Calu3 (cell line): ENCODE data around the gene OR10H1. TPM values are rescaled to one million over a fixed set of nuclear protein-coding genes. Genes with fewer than 3 reads are reported as not detected.
"Not testable (repeated sequence)": the region's sequence is repeated elsewhere in the genome, so short reads cannot be mapped to it uniquely, and the experiment has no call there.

Experiments
- BruUV-seq: library from RNA; stranded (reverse); fragments of 400-500 nt; replicated peaks from 2 replicates; lab custom pipeline; 2021; lab: Mats Ljungman, UMichigan
- CTCF ChIA-PET: fragments of 300-600 bp; sonication (Branson Sonifier 250); formaldehyde crosslinking; loops from one replicate; lab custom pipeline; 2022; ENCODE audit warnings: antibody characterized with exemption; lab: Charles Lee
- DNase-seq: peaks from one replicate; pipeline ENCODE4 v3.0.0; 2022
- H3K27ac Mint-ChIP-seq: one replicate; pipeline ENCODE4 v1.8.0; 2022; ENCODE audit warnings: mixed read lengths; ENCODE audit not compliant: unreplicated experiment
- H3K27me3 Mint-ChIP-seq: one replicate; pipeline ENCODE4 v1.8.0; 2022; ENCODE audit warnings: mixed read lengths; ENCODE audit not compliant: unreplicated experiment
- H3K36me3 Mint-ChIP-seq: one replicate; pipeline ENCODE4 v1.8.0; 2022; ENCODE audit warnings: mild to moderate bottlenecking, moderate library complexity, mixed read lengths; ENCODE audit not compliant: insufficient read depth, unreplicated experiment
- H3K4me1 Mint-ChIP-seq: one replicate; pipeline ENCODE4 v1.8.0; 2022; ENCODE audit warnings: mild to moderate bottlenecking, low read depth, mixed read lengths; ENCODE audit not compliant: unreplicated experiment
- H3K4me3 Mint-ChIP-seq: one replicate; pipeline ENCODE4 v1.8.0; 2022; ENCODE audit warnings: mild to moderate bottlenecking, low read depth, moderate library complexity, mixed read lengths; ENCODE audit not compliant: unreplicated experiment
- H3K9me3 Mint-ChIP-seq: one replicate; pipeline ENCODE4 v1.8.0; 2022; ENCODE audit warnings: low read depth, mixed read lengths; ENCODE audit not compliant: unreplicated experiment
- intact Hi-C: fragments of 100-400 bp; cut with micrococcal nuclease; formaldehyde crosslinking; loops from one replicate; pipeline ENCODE4 v1.10.0; 2022; ENCODE audit not compliant: unreplicated experiment
- total RNA-seq: library from RNA; stranded (reverse); gene quantifications from 2 replicates; pipeline ENCODE4 v1.2.3, GENCODE V29; 2022
- TF ChIP-seq, protein P1 (sequence below): fragments of 200-600 bp; IDR thresholded peaks from one replicate; pipeline ENCODE4 v1.8.0; 2022; ENCODE audit warnings: antibody characterized with exemption; ENCODE audit not compliant: unreplicated experiment

Gene OR10H1
- total RNA-seq, 1 experiment from 2014 or later: 4.4 TPM

DNA sequence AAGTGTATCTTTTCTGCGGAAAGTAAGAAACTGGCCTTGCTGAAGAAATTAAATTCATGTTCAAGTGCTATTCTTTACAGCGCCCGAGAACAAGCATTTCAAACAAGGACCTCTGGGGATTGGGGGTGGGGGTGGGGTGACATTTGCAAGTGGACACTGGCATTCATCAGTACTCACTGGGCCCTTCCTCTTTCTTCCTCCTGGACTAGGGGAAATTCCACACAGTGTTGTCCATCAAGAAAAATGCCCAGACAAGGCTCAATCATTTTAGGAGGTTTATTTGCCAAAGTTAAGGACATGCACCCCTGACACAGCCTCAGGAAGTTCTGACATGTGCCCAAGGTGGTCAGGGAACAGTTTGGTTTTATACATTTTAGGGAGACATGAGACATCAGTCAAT is 22.9 kb upstream of the OR10H1 start:
- Mint-ChIP-seq H3K4me3 (peak overlapping the region; percentile 67), H3K36me3 (peaks cover 19% of the 10 kb centered on the region), H3K27ac (no peak overlapping the region), H3K4me1 (peaks cover 33% of the 10 kb centered on the region), H3K9me3 (no peaks in the 10 kb centered on the region), H3K27me3 (peaks cover 25% of the 10 kb centered on the region)
- no TSS peak for BruUV-seq
- no peak for DNase-seq
- intact Hi-C loops: loop anchor here (10.0 kb wide), 2 partner anchors 166 to 346 kb away; partner anchors contain the start of gene FAM32A
- CTCF ChIA-PET: no interaction called here
- TF ChIP-seq, protein P1, sequence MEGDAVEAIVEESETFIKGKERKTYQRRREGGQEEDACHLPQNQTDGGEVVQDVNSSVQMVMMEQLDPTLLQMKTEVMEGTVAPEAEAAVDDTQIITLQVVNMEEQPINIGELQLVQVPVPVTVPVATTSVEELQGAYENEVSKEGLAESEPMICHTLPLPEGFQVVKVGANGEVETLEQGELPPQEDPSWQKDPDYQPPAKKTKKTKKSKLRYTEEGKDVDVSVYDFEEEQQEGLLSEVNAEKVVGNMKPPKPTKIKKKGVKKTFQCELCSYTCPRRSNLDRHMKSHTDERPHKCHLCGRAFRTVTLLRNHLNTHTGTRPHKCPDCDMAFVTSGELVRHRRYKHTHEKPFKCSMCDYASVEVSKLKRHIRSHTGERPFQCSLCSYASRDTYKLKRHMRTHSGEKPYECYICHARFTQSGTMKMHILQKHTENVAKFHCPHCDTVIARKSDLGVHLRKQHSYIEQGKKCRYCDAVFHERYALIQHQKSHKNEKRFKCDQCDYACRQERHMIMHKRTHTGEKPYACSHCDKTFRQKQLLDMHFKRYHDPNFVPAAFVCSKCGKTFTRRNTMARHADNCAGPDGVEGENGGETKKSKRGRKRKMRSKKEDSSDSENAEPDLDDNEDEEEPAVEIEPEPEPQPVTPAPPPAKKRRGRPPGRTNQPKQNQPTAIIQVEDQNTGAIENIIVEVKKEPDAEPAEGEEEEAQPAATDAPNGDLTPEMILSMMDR: no peak

DNA sequence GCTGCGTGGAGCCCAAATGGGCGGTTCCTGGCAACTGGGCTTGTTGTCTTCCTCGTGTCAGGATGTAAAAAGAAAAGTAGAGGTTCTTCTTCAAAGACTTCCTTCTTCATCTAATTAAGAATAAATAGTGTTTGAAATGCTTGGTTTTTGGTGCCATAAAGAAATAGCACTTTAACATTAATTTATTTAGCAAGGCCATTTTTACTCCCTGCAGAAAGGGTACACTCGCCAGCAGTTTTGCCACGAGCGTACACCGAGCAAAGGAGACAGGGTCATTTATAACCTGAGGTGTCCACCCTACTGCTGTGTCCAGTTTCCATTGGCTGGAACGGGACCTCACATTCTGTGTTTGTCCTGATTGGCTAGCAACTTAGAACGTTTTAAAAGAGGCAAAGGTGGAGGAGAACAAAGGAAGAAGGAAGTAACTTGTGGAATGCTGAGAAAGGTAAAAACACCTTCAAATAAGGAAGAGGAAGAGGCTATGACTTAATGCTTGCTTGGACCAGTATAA is 21.8 kb upstream of the OR10H1 start:
- peaks cover 33% of the 10 kb centered on the region for H3K4me1 Mint-ChIP-seq
- H3K36me3 Mint-ChIP-seq: peaks cover 15% of the 10 kb centered on the region
- H3K27me3 Mint-ChIP-seq: peaks cover 25% of the 10 kb centered on the region
- peak; percentile 65 for DNase-seq
- peak overlapping the region; percentile 67 for H3K4me3 Mint-ChIP-seq
- H3K27ac Mint-ChIP-seq: no peak overlapping the region
- BruUV-seq: TSS peak; percentile 86
- intact Hi-C loops: loop anchor here (10.0 kb wide), 2 partner anchors 168 to 348 kb away; partner anchors contain the start of gene FAM32A
- CTCF ChIA-PET: interaction anchor here (1.2 kb wide), 1 partner anchor 26 kb away, joined by 4 read pairs; no protein-coding TSS in a partner anchor
- TF ChIP-seq, protein P1: no peak
- H3K9me3 Mint-ChIP-seq: no peaks in the 10 kb centered on the region

DNA sequence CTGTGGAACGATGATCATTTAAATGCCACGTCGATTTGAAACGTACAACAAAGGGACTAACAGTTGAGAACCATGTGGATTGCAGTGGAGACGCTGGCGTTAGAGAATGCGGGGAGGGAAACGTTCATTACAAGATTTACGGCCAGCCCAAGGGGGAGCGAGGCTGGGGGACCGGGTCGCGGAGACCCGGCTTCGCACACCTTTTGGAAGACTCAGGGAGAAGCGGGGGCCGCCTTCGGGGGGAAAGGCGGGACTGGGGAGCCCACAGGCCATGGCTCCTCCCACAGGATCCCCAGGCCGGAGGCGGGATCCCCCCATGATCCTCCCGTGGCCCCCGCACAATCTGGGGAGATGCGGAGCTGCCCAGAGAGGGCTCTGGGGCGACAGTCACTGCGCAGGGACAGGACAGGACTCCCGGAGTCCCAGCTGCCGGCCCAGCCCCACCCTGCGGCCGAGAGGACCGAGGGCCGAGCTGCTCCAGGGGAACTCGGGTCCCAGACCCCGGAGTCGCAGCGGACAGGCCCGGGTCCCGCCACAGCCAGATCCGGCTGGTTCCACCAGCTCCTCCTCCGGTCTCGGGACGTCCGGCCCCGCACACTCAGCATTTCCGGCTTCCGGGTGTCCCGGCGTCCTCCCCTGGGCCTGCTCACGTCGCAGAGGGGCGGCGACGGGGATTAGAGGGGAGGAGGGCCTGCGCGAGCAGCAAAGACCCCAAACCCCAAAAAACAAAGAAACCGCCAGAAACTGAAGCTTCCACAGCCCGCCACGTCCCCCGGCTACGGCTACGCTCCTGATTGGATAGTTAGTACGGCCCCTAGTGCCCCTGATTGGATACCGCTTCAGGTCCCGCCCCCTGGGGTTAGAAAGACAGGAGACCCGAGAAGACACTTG is 21.1 kb upstream of the OR10H1 start:
- no peaks in the 10 kb centered on the region for H3K9me3 Mint-ChIP-seq
- no TSS peak for BruUV-seq
- TF ChIP-seq, protein P1: no peak
- peak; percentile 90 for DNase-seq
- CTCF ChIA-PET: interaction anchor here (1.2 kb wide), 1 partner anchor 25 kb away, joined by 4 read pairs; no protein-coding TSS in a partner anchor
- H3K4me1 Mint-ChIP-seq: peaks cover 33% of the 10 kb centered on the region
- H3K27ac Mint-ChIP-seq: no peak overlapping the region
- peaks cover 25% of the 10 kb centered on the region for H3K27me3 Mint-ChIP-seq
- intact Hi-C loops: loop anchor here (10.0 kb wide), 2 partner anchors 168 to 348 kb away; partner anchors contain the start of gene FAM32A
- peaks cover 12% of the 10 kb centered on the region for H3K36me3 Mint-ChIP-seq
- peak overlapping the region; percentile 67 for H3K4me3 Mint-ChIP-seq

DNA sequence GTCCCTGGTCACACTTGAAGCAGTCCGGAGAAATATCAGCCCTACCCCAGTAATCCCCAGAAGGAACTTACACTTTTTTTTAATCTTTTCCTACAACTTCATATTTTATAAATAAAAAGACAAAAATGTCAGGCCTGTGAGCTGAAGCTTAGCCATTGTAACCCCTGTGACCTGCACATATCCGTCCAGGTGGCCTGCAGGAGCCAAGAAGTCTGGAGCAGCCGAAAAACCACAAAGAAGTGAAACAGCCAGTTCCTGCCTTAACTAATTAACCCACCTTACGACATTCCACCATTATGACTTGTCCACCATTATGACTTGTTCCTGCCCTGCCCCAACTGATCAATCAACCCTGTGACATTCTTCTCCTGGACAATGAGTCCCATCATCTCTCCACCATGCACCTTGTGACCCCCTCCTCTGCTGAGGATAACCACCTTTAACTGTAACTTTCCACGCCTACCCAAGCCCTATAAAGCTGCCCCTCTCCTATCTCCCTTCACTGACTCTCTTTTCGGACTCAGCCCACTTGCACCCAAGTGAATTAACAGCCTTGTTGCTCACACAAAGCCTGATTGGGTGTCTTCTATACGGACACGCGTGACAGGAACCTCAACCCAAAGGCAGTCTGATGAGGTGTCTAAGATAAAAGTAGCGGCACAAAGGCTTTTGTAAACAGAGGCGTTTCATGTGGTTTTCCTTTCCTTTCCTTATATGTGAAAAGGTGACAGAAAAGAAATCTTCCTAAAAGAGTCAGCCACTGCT is 20.3 kb upstream of the OR10H1 start:
- H3K9me3 Mint-ChIP-seq, H3K36me3 Mint-ChIP-seq, CTCF ChIA-PET, BruUV-seq, H3K27ac Mint-ChIP-seq: not testable (repeated sequence)
- Mint-ChIP-seq H3K4me3 (peak overlapping the region; percentile 67), H3K4me1 (peaks cover 33% of the 10 kb centered on the region), H3K27me3 (peaks cover 25% of the 10 kb centered on the region)
- DNase-seq: peak; percentile 61
- intact Hi-C loops: loop anchor here (10.0 kb wide), 2 partner anchors 169 to 349 kb away; partner anchors contain the start of gene FAM32A

DNA sequence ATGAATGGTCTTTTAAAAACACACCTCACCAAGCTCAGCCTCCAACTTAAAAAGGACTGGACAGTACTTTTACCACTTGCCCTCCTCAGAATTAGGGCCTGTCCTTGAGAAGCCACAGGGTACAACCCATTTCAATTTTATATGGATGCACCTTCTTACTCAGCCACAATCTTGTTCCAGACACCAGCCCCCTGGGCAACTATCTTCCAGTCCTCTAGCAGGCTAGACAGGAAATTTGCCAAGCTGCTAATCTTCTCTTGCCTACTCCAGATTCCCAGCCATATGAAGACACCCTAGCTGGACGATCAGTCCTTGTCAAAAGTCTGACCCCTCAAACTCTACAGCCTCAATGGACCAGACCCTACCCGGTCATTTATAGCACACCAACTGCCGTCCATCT is 18.8 kb upstream of the OR10H1 start:
- H3K27ac Mint-ChIP-seq, CTCF ChIA-PET, H3K36me3 Mint-ChIP-seq: not testable (repeated sequence)

More for the DNA sequence above, 18.8 kb upstream of the OR10H1 start:
- Mint-ChIP-seq H3K4me1 (peaks cover 34% of the 10 kb centered on the region), H3K27me3 (peaks cover 25% of the 10 kb centered on the region)
- intact Hi-C loops: loop anchor here (10.0 kb wide), 2 partner anchors 171 to 351 kb away; partner anchors contain the start of gene FAM32A
- DNase-seq, BruUV-seq, H3K4me3 Mint-ChIP-seq, H3K9me3 Mint-ChIP-seq: not testable (repeated sequence)
